ENCODE results near the gene SEMA6B.

The SEMA6B gene

DNA sequence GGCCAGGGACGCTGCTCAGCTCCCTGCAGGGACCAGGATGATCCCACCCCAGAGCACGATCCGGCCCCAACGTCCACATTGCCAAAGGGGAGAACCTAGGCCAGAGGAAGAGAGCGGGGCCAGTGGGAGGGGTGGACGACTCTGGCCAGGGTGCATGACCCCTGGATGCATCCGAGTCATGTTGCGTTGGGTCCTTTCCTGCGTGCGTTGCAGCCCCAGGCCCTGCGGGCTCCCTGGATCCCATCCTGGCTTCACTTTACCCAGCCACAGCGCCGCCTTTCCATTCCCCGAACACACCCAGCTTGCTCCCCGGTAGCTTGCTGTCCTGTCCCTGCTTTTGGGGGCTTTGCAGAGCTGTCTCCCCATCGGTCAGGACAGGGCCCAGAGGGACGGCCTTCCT lies 51.7 kb downstream of the SEMA6B start:
- no peak overlapping the region for H3K4me3 ChIP-seq (ENCODE audit: low read depth in 1 of 2, low read length in 2 of 2)

DNA sequence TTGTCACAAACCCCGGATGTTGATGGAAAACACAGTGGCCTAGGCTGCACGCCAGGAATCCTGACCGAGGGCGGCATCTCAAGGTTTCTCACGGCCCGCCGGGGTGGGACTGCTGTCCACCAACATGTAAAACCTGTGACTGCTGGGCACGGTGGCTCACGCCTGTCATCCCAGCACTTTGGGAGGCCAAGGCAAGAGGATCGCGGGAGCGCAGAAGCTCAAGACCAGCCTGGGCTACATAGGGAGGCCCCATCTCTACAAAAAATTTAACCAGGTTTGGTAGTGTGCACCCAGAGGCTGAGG lies 52.4 kb downstream of the SEMA6B start:
- peaks cover 48% of the 10 kb centered on the region for H3K36me3 ChIP-seq (ENCODE audit: insufficient read depth, low read length)
- H3K4me3 ChIP-seq (ENCODE audit: low read depth in 1 of 2, low read length in 2 of 2) = no peak overlapping the region
- no peaks in the 10 kb centered on the region for H3K9me3 ChIP-seq (ENCODE audit: low read length)
- no peak overlapping the region for H3K27ac ChIP-seq (ENCODE audit: low read depth, low read length)
- H3K27me3 ChIP-seq (ENCODE audit: control insufficient read depth in 1 of 2, insufficient read depth in 2 of 2, low read length in 2 of 2) = no peaks in the 10 kb centered on the region
- peaks cover 25% of the 10 kb centered on the region for H3K4me1 ChIP-seq (ENCODE audit: insufficient read depth, low read length)
- H3K9ac ChIP-seq (ENCODE audit: low read length) = no peak overlapping the region

More for the DNA sequence above, 51.7 kb downstream of the SEMA6B start:
- Histone ChIP-seq H3K4me1 (ENCODE audit: insufficient read depth, low read length) (peaks cover 25% of the 10 kb centered on the region), H3K9ac (ENCODE audit: low read length) (no peak overlapping the region), H3K9me3 (ENCODE audit: low read length) (no peaks in the 10 kb centered on the region), H3K27ac (ENCODE audit: low read depth, low read length) (no peak overlapping the region), H3K27me3 (ENCODE audit: control insufficient read depth in 1 of 2, insufficient read depth in 2 of 2, low read length in 2 of 2) (no peaks in the 10 kb centered on the region), H3K36me3 (ENCODE audit: insufficient read depth, low read length) (peaks cover 50% of the 10 kb centered on the region)

DNA sequence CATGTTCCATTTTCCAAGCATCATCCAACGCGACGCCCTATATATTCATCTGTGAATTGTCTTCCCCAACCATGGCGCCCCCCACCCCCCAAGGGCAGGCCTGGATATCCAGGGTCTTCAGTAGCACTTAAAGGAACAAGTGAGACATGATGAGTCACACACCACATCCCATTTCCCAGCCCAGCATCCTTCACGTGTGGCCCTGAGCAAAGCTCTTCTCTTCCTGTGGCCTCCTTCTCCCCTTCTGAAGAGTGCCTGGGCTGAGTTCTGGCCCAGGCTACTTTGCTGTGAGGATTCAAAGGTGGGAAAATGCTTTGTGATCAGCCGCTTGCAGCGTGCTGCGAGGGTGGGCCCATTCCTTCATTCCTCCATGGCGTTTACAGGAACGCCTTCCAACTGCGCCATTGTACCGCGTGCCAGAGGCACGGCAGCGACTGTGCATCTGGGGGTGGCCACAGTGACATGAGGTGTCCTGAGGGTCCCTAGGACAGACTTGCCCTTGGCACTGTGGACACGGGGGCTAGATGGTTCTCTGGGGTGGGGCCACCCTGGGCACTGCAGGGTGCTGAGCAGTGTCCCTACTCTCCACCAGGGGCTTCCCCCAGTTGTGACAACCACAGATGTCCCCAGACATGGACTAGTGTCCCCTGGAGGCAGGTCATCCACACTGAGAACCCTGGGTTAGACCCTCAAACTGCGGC lies 52.9 kb downstream of the SEMA6B start:
- Histone ChIP-seq H3K9me3 (ENCODE audit: low read length) (no peaks in the 10 kb centered on the region), H3K27ac (ENCODE audit: low read depth, low read length) (no peak overlapping the region), H3K4me3 (ENCODE audit: low read depth in 1 of 2, low read length in 2 of 2) (no peak overlapping the region), H3K9ac (ENCODE audit: low read length) (no peak overlapping the region), H3K27me3 (ENCODE audit: control insufficient read depth in 1 of 2, insufficient read depth in 2 of 2, low read length in 2 of 2) (no peaks in the 10 kb centered on the region), H3K36me3 (ENCODE audit: insufficient read depth, low read length) (peaks cover 43% of the 10 kb centered on the region), H3K4me1 (ENCODE audit: insufficient read depth, low read length) (peaks cover 25% of the 10 kb centered on the region)

DNA sequence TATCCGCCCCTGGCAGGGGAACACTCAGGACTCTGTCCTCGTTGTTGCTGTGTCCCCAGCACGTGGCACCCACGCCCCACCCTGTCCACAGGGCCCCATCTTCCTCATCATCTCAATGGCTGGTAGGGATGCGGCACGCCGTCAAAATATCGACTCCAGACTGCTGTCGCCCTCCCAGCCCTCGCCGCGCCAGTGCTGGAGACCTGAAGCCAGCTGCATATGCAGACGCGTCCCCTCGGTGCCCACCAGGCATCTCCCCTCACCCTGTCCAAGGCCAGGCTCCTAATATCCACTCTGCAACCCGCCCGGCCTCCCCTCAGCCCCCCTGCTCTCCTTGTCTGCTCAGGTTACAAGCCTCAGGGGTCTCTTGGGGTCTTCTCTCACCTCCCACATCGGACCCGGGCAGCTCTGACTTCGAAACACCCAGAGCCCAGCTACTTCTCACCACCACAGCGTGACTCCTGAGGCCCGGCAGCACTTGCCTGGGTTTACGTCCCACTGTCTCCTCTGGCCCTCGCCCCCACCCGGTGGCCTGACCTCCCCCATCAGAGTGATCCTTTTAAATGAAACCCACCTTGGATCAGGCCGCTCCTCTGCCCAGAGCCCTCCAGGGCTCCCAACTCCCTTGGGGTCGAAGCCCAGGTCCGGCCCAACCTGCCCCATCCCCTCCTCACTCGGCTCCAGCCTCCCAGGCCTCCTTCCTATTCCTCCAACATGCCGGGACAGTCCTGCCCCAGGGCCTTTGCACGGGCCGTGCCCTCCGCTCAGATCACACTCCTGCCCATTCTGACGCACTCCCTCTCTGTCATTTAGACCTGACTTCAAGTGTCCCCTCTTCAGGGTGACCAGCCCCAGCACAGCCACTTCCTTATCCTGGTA lies 53.7 kb downstream of the SEMA6B start:
- no peak overlapping the region for H3K27ac ChIP-seq (ENCODE audit: low read depth, low read length)
- H3K4me3 ChIP-seq (ENCODE audit: low read depth in 1 of 2, low read length in 2 of 2) = no peak overlapping the region
- peaks cover 25% of the 10 kb centered on the region for H3K4me1 ChIP-seq (ENCODE audit: insufficient read depth, low read length)
- no peaks in the 10 kb centered on the region for H3K9me3 ChIP-seq (ENCODE audit: low read length)
- H3K36me3 ChIP-seq (ENCODE audit: insufficient read depth, low read length) = peaks cover 43% of the 10 kb centered on the region
- no peaks in the 10 kb centered on the region for H3K27me3 ChIP-seq (ENCODE audit: control insufficient read depth in 1 of 2, insufficient read depth in 2 of 2, low read length in 2 of 2)
- H3K9ac ChIP-seq (ENCODE audit: low read length) = no peak overlapping the region

DNA sequence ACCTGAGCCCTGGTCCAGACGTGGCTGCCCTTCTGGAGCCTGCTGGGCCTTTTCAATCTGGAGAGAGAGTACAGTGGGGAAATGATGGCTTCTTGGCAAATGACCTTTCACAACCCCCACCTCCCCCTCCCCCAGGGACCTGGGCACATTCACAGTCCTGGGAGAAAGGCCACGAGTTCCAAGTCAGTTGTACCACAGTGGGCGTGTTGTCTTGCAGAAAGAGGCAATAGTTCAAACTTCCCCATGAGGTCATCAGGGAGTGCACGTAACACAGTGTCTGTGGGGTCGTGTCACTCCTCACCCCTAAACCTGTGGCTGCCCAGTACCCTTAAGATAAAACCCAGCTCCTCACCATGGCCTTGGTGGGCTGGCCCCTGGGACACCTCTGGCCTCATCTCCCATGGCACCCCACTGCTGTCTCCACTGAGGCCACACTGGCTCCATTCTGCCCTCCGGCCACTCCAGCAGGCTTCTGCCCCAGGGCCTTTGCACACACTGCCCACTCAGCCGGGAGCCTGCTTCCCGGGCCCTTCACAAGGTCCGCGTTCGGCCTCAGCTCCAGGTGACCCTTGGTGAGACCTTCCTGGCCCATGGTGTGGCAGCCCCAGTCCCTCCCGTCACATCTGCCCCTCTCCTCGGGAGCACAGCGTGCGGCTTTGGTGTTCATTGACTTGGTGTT lies 54.5 kb downstream of the SEMA6B start:
- peaks cover 25% of the 10 kb centered on the region for H3K4me1 ChIP-seq (ENCODE audit: insufficient read depth, low read length)
- peaks cover 46% of the 10 kb centered on the region for H3K36me3 ChIP-seq (ENCODE audit: insufficient read depth, low read length)
- H3K4me3 ChIP-seq (ENCODE audit: low read depth in 1 of 2, low read length in 2 of 2) = no peak overlapping the region
- no peak overlapping the region for H3K27ac ChIP-seq (ENCODE audit: low read depth, low read length)
- H3K9ac ChIP-seq (ENCODE audit: low read length) = no peak overlapping the region
- no peaks in the 10 kb centered on the region for H3K9me3 ChIP-seq (ENCODE audit: low read length)
- H3K27me3 ChIP-seq (ENCODE audit: control insufficient read depth in 1 of 2, insufficient read depth in 2 of 2, low read length in 2 of 2) = no peaks in the 10 kb centered on the region

DNA sequence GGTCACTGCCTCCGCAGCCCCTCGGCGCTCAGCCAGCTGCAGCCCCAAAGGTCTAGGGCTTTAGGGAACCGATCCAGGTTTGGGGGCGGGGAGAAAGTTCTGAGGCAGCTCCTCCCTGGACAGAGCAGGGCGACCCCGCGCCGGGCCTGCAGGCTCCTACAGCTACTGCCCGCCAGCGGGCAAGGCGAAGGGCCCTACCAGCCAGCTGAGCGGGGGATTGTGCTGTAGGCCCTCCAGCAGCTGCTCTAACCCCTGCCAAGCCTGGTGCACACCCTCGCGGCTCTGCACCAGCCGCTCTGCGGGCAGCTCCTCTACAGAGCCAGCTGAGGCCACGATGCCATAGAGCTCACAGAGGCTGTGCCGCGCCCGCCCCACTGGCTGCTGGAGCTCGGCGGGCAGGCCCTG lies 55.2 kb downstream of the SEMA6B start:
- Histone ChIP-seq H3K27me3 (ENCODE audit: control insufficient read depth in 1 of 2, insufficient read depth in 2 of 2, low read length in 2 of 2) (no peaks in the 10 kb centered on the region), H3K4me3 (ENCODE audit: low read depth in 1 of 2, low read length in 2 of 2) (no peak overlapping the region), H3K4me1 (ENCODE audit: insufficient read depth, low read length) (peaks cover 25% of the 10 kb centered on the region), H3K9ac (ENCODE audit: low read length) (no peak overlapping the region), H3K27ac (ENCODE audit: low read depth, low read length) (no peak overlapping the region), H3K9me3 (ENCODE audit: low read length) (no peaks in the 10 kb centered on the region), H3K36me3 (ENCODE audit: insufficient read depth, low read length) (peaks cover 46% of the 10 kb centered on the region)

DNA sequence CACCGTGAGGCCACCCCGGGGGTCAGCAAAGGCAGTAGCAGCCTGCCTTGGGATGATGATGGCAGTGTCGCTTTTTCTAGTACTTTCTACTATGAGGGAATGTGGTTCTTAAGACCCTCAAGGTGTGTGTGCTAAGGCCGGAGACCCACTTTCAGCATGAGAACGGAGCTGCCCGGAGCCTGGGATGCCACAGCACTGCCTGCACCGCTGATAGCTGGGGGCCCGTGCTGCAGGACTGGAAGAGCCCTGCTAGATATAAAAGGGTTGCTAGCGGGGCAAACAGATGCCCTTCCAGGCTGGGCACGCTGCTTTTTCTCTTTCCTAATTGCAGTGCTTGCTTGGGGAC lies 55.7 kb downstream of the SEMA6B start:
- H3K4me3 ChIP-seq (ENCODE audit: low read depth in 1 of 2, low read length in 2 of 2) = no peak overlapping the region
- peak overlapping the region; percentile 23 for H3K27ac ChIP-seq (ENCODE audit: low read depth, low read length)
- H3K9me3 ChIP-seq (ENCODE audit: low read length) = no peaks in the 10 kb centered on the region
- H3K4me1 ChIP-seq (ENCODE audit: insufficient read depth, low read length) = peaks cover 25% of the 10 kb centered on the region
- no peak overlapping the region for H3K9ac ChIP-seq (ENCODE audit: low read length)
- no peaks in the 10 kb centered on the region for H3K27me3 ChIP-seq (ENCODE audit: control insufficient read depth in 1 of 2, insufficient read depth in 2 of 2, low read length in 2 of 2)
- peaks cover 47% of the 10 kb centered on the region for H3K36me3 ChIP-seq (ENCODE audit: insufficient read depth, low read length)

DNA sequence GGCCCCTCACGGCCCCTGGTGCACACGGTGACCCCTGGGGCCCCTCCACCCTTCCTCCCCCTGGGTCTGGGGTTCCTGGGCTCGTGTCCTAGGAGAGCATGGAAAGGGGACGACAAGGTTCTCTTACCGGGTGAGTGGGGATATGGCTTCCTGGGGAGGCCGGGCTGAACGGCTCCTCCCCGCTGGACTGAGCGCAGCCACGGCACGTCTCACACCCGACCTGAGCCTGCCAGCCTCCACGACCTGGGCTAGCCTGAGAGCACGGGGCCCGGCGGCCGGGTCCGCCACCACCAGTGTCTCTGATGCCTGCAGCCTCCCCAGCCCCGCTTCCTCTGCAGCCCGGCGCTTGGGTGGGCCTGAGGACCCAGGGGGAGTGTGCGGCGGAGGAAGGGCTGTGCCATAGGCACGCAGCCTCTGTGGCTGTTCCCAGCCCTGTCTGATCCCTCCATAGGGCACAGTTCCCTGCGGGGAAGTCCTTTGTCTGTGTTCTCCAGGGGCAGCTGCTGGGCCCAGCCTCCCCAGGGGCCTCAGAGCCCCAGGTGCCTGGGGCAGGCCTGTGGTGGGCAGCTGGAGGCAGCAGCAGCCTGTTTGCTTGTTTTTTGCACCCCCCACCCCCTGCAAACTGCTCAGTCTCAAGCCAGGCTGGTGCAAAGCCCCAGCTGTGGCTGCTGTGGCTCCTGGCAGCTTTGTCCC lies 56.2 kb downstream of the SEMA6B start:
- Histone ChIP-seq H3K27ac (ENCODE audit: low read depth, low read length) (peak overlapping the region; percentile 23), H3K9me3 (ENCODE audit: low read length) (no peaks in the 10 kb centered on the region), H3K36me3 (ENCODE audit: insufficient read depth, low read length) (peaks cover 52% of the 10 kb centered on the region), H3K27me3 (ENCODE audit: control insufficient read depth in 1 of 2, insufficient read depth in 2 of 2, low read length in 2 of 2) (no peaks in the 10 kb centered on the region), H3K9ac (ENCODE audit: low read length) (no peak overlapping the region), H3K4me1 (ENCODE audit: insufficient read depth, low read length) (peaks cover 20% of the 10 kb centered on the region), H3K4me3 (ENCODE audit: low read depth in 1 of 2, low read length in 2 of 2) (no peak overlapping the region)

DNA sequence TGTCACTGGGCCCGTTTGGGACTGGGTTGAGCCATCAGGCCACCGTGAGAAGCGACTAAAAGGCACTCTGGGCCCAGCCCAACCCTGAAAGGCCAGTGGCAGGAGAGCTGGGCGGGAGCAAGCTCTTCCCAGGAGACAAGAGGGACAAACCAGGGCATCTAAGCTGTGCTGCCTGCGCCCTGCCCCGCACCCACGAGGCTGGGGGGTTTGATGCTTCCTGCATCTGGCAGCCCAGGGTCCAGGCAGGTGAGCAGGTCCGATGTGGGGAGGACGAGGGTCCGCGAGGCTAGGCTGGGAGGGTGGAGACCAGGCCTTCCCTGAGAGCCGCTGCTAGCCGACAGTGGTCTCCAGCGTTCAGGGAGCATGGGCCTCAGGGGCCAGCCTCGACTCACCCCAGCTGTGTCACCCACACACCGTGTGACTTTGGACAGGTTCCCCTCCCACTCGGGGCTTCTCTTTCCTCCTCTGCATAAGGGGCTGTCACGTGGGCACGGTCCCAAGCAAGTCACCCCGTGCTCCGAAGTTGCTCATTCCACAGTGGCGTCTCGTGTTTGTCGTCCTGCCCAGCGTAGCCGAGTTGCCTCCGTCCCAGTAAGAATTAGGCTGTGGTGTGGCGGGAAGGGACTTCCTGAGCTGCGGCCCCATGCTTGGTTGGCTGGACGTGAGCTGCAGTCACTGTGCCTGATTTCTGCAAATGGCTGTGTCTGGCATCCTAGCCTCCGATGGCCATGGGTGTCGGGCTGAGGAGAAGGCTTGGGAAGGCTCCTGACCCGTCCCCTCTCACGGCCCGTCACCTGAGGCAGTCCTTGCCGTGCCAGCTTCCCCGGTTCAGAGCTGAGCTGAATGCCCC lies 57.0 kb downstream of the SEMA6B start:
- peaks cover 14% of the 10 kb centered on the region for H3K4me1 ChIP-seq (ENCODE audit: insufficient read depth, low read length)
- H3K27ac ChIP-seq (ENCODE audit: low read depth, low read length) = peak overlapping the region; percentile 23
- H3K36me3 ChIP-seq (ENCODE audit: insufficient read depth, low read length) = peaks cover 55% of the 10 kb centered on the region
- no peaks in the 10 kb centered on the region for H3K9me3 ChIP-seq (ENCODE audit: low read length)
- no peaks in the 10 kb centered on the region for H3K27me3 ChIP-seq (ENCODE audit: control insufficient read depth in 1 of 2, insufficient read depth in 2 of 2, low read length in 2 of 2)
- no peak overlapping the region for H3K4me3 ChIP-seq (ENCODE audit: low read depth in 1 of 2, low read length in 2 of 2)
- H3K9ac ChIP-seq (ENCODE audit: low read length) = no peak overlapping the region

DNA sequence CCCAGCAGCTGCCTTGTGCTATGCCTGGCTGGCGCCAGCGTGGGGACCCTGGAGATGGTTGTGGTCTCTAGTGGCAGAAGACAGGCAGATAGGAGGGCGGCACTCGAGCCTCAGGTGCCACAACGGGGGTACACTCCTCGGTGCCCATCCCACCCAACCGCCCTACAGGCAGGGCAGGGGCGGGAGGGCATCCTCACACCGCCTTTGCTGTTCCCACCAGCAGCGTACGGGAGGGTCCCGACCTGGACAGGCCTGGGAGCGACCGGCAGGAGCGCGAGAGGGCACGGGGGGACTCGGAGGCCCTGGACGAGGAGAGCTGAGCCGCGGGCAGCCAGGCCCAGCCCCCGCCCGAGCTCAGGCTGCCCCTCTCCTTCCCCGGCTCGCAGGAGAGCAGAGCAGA lies 57.8 kb downstream of the SEMA6B start:
- peaks cover 8% of the 10 kb centered on the region for H3K4me1 ChIP-seq (ENCODE audit: insufficient read depth, low read length)
- H3K36me3 ChIP-seq (ENCODE audit: insufficient read depth, low read length) = peaks cover 51% of the 10 kb centered on the region
- H3K9ac ChIP-seq (ENCODE audit: low read length) = no peak overlapping the region
- no peak overlapping the region for H3K4me3 ChIP-seq (ENCODE audit: low read depth in 1 of 2, low read length in 2 of 2)
- H3K27me3 ChIP-seq (ENCODE audit: control insufficient read depth in 1 of 2, insufficient read depth in 2 of 2, low read length in 2 of 2) = no peaks in the 10 kb centered on the region
- H3K9me3 ChIP-seq (ENCODE audit: low read length) = no peaks in the 10 kb centered on the region
- H3K27ac ChIP-seq (ENCODE audit: low read depth, low read length) = no peak overlapping the region

All from muscle layer of colon (tissue), 2 donors.